Ramos (cell line): Measurements from ENCODE around the gene PSORS1C1.

Experiments used
- in situ Hi-C: fragments of 300-500 bp; cut with MboI; formaldehyde crosslinking; loops from one replicate; pipeline ENCODE4 v1.14.3; 2022; ENCODE audit warnings: low sequenced_read_pairs; ENCODE audit not compliant: unreplicated experiment

Gene PSORS1C1

DNA sequence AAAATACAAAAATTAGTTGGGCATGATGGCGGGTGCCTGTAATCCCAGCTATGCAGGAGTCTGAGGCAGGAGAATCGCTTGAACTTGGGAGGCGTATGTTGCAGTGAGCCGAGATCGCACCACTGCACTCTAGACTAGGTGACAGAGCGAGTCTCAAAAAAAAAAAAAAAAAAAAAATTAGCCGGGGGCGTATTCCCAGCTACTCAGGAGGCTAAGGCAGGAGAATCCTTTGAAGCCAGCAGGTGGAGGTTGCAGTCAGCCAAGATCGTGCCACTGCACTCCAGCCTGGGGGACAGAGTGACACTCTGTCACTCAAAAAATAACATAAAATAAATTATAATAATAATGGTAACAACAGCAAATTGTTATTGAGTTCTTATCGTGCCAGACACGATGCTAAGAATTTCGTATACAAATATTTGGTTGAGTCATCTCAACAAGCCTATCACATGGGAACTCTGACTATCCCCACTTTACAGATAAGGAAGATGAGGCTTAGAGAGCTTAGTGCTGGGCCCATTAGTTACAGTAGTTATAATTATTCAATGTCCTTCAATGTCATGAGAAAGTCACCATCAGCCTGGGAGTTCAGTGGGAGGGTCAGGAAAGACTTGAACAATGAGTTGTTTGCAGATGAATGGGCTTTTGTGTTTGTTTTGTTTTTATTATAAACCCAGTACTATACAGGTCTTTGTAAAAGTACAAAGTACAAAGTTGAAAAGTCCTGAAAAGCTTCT lies 21.7 kb upstream of the PSORS1C1 start:
- in situ Hi-C loops, result loop anchor here (25.0 kb wide), 1 partner anchor 631 kb away; no protein-coding TSS in a partner anchor

DNA sequence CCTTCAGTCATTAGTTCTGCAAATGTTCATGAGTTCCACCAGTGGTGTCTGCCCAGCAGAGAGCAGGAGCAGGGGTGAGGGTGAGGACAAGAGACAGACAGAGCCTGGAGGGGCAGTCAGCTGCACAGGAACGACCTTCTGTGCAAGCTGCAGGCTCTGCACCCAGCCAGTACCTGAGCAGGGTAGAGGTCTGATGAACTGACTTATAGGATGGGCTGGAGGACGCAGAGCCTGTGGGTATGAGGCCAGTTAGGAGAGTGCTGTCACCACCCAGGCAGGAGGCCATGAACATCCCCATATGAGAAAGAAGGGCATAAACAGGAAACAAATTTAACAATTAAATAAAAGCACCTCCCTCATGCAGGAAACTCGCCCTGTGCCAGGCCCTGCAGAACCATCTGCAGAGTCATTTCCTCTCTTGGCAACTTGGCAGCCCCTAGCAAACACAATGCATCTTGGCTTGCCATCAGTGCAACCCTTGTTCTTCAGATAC lies 20.2 kb upstream of the PSORS1C1 start:
- in situ Hi-C loops, result loop anchor here (25.0 kb wide), 1 partner anchor 632 kb away; no protein-coding TSS in a partner anchor

DNA sequence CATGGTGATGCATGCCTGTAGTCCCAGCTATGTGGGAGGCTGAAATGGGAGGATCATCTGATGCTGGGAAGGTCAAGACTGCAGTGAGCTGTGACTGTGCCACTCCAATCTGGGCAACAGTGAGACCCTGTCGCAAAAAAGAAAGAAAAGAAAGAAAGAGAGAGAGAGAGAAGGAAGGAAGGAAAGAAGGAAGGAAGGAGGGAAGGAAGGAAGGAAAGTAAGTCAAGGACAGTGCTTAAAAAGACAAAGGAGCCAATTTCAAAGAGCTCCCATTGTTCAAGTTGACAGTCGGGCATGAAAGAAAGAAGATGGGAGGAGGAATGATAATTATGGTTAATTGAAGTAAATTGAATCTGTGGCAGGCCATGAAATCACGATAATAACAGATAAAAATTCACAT lies 18.4 kb upstream of the PSORS1C1 start:
- in situ Hi-C loops, result loop anchor here (25.0 kb wide), 1 partner anchor 634 kb away; no protein-coding TSS in a partner anchor

DNA sequence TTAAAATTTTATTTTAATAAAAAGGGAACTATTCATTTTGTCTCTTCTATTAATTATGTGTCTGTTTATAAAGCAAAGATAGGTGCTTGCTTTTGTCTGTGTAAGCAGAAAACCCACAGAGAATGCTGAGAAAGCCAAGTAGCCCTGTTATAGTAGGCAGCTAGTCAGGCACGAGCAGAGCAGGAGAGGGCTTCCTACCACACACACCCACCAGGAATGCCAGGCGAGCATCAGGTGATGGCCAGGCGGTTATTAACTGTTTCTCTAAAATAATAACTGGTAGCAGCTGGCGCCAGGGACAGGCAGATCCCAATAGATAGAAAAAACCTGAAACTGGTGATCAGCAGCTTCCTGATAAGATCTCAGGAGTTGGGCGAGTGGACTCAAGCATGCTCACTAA lies 17.9 kb upstream of the PSORS1C1 start:
- in situ Hi-C loops, result loop anchor here (25.0 kb wide), 1 partner anchor 634 kb away; no protein-coding TSS in a partner anchor

DNA sequence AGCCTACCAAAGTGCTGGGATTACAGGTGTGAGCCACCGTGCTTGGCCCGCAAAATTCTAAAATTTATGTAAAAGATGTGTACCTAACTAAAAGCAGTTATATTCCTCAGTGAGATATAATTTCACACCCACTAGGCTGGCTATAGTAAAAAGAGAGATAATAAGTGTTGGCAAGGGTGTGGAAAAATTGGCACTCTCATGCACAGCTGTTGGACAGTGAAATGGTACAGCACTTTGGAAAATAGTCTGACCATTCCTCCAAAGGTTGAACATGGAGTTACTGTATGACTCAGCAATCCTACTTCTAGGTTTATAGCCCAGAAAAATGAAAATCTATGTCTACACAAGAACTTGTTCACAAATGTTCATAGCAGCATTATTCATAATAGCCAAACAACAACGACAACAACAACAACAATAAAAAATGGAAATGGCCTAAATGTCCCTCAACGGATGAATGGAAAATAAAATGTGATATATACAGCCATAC lies 16.1 kb upstream of the PSORS1C1 start:
- in situ Hi-C loops, result loop anchor here (25.0 kb wide), 1 partner anchor 636 kb away; no protein-coding TSS in a partner anchor

DNA sequence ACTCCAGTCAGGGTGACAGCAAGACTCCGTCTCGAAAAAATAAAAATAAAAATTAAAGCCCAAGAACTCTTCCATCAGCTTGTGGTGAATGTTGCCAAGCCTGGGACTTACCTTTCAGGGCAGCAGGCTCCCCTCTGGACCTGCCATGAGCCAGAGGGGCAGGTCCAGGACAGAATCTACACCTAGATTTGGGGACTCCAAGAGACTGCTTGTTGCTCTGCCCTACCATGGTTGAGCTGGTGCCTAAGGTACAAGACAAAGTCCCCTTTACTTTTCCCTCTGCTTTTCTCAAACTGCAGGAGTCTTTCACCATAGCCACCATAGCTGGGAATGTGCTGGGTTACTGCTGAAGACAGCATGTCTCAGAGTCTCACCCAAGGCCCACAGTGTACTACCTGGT lies 11.5 kb upstream of the PSORS1C1 start:
- in situ Hi-C loops, result no loop called here

DNA sequence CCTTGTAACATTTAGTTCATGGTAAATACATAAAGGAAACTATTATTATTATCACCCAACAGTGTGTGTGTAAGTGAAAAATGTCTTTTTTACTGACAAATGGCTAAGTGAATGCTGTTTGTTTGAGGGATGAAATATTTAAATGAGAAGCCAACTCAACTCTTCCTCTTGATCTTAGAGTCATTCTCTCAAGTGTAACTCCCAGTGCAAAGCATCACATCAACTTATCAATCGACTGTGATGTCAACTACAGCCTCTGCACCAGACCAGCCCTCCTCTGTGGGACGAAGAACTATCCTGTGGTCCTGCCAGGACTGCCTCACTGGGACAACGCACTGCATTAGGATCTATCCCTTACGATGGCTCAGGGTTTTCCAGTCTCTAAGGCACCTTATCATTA lies 7.5 kb upstream of the PSORS1C1 start:
- in situ Hi-C loops, result no loop called here

DNA sequence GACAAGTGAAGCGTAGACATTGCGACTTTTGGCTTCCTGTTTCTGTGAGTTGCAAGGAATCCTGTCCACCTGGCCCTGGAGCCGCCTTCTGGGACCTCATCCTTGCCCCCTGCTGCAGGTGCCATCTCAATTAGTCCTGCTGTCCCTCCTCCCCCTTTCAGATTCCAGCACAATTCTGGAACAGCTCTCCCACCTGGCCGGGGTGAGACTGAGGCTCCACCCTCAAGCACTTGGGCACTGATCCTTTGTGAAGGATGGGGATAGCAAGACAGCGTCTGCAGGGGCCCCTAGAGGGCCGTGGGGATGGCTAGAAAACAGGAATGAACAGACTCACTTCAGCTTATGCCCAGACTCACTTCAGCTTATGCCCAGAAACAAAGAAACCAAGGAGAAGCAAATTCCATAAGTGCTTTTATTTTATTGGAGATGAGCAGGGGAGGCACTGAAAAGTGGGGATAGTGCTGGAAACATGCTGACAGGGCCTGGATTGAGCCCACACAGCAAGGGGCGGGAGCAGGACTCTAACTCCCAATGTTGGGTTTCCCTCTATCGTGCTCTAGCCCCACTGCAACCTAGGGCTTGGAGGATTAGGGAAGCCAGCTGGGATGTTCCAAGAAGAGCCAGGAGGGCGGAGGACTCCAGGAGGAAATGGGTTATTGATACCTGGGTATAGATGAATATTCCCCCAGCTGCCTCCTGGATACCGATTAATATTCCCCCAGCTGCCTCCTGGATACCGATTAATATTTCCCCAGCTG lies 3.6 kb upstream of the PSORS1C1 start:
- in situ Hi-C loops, result no loop called here

DNA sequence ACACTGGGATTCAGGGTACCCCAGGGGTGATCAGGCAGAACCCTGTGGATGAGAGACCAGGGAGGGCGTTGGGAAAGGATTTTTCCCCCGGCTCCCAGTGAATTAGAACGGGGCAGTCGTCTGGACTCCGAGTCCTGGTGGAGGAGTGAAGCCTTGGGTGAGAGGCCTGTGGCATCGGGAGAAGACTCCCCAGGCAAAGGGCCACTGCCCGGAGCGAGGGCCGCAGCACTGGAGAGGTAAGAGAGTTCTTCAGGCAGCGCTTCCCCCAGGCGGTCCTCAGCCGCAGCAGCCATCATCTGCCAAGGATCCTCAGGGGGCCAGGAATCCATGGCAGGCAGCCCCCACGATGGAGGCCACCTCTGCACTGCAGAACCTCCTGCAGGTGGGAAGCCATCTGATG lies 2.9 kb upstream of the PSORS1C1 start:
- in situ Hi-C loops, result no loop called here

DNA sequence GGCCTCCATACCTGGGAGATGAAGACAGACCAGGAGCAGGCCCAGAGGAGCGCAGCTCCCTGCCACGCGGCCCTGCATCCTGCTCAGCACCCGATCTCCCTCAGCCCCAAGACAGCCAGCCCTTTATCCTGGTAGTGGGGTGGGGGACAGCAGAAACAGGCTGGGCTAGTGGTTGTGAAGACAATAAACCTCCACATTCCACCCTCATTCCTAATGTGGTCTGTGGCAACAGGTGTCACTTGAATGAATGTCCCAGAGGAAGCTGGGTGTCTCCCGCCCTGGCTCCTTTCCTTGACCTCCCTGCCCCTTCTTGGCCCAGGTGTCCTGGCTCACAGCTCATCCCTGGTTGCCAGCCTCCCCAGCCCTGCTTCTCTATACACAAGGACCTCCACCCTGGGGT lies 2.1 kb upstream of the PSORS1C1 start, which contains the start of gene C6orf15:
Gene C6orf15, minus strand, starts transcription at position 98 of the 400 bp plus-strand sequence. Its CDS starts 20 bp downstream, at position 78.
- in situ Hi-C loops, result no loop called here

DNA sequence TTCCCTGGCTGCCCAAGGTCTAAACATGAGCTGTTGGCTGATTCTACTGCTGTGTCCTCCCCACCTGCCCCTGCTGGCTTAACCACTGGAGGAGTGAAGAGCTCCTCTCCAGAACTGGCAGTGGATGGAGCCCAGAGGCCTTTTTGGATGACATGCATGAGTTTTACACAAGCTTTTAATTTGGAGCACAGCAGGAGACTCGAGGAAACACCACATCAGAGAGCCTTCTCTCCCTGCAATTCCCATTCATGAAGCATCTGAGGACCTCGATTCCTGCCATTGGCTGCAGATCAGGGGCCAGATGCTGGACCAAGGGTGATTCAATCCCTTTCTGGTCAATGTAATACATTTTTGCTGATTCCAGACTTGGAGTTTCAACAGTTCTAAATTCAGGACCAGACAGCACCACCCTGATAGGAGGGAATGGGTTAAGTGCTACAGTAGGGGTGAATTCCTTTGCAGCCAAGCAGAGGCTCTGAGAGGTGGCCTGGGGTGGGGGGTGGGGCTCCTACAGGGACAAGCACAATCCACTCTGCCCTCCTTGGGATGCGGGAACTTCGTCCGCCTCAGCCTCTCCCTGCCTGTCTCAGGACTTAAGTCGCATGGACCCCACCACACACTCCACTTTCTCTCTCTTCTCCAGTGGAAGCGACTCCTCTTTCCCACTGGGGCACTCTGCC lies 599 bp upstream of the PSORS1C1 start:
- in situ Hi-C loops, result no loop called here

DNA sequence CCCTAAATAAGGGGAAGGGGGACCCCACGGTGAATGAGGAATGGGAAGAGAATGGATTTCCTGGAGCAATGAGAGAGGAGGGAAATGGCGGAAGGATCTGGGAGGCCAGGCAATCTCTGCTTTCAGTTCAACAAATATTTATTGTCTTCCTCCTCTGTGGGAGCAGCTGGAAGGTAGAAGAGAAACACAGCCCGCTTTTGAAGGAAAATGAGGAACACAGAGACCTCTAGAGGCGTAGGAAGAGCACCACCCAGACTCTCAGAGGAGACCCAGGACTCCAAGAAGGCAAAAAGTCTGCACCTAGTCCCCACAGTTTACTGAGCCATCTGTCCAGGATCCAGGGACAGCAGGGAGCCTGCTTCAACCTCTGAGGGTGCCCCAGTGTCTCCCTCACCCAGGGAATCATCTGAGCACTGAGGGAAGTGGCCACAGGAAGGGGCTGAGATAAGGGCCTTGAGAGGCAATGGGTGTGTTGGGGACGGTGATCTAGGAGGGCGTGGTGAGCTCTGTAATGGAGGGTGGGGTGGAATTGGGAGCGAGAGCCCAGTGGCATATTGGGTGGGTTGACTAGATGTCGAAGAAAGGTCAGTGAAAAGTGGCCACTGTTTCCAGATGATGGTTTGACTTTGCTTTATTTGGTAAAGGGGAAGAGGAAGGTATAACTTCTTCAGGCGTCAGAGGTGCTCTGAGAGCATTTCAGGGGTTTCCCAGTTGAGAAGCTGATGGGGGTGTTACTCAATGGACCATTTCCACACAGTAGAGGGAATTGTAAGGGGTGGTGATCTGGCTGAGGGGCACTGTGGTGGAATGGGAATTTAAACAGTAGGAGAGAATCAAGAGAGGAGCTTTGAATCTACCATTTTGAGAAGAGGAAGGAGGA lies 610 bp downstream of the PSORS1C1 start:
- in situ Hi-C loops, result no loop called here

DNA sequence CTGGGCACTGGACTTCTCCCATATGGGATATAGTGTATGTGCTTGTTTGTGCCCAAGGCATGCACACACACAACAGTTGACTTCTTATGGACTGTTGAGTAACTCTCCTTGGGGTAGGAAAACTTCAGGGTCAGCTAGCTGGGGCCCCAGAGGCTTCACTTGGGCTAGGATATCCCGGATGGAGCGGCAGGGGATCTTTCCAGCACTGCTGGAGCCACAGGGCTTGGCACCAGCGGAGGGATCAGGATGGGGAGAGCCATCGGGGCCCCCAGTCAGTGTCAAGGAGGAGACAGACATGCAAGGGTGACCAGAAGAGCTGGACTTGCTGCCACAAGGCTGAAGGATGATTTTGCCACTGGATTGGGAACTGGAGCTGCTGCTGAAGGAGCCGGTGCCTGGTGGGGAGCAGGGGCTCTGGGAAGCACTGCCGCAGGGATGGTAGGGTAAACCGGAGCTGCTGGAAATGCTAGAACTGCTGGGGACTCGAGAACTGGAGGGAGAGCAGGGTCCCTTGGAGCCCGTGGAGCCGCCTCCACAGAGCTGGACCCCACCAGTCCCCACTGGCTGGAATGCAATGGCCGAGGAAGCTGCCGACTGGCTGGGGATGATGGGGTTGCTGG lies 1.5 kb downstream of the PSORS1C1 start:
- in situ Hi-C loops, result no loop called here

DNA sequence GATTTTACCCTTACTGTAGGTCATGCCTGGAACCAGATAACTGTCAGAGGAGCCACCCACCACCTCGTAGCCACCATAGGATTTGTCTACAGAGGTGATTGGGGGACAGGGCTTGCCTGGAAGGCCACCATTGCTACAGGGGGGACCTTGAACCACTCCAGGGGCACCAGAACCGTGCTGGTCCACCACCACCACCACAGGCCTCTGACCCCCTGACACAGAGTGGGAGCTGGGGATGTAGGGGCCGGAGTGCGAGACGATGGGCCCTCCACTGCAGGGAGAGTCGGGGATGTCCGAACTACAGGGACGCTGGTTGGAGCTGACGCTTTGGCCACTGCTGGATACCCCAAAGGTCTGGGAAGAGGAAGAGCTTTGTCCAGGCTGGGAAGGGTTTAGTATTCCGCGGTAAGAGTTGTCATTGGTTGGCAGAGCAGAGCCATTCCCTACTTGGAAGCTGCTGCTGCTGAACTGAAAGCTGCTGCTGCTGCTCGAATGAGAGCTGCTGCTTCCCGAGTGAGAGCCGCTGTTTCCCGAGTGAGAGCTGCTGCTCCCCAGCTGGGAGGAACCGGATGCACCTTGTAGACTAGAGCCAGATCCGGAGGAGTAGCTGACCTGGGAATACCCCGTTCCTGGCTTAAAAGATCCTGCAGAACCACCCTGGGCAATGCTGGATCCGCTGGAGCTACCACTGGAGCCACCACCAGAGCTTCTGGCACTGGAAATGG lies 2.2 kb downstream of the PSORS1C1 start:
- in situ Hi-C loops, result no loop called here

DNA sequence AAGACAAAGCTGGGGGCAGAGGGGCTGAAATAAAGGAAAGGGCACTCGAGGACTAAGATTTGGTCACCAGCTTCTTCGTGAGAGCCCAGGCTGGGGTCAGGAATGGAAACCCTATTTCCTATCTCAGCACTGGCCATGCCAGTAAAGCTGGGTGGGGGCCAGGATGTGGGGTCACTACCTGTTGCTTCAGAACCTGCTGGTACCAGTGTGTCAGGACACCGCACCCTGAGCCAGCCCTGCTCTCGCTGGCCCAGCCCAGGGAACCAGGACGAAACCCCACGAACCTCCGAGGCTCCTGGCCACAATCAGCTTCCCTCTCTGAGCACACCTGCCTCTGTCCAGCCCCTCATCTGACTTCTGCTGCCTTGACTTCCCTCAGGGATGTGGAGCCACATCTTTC lies 3.6 kb downstream of the PSORS1C1 start:
- in situ Hi-C loops, result no loop called here

DNA sequence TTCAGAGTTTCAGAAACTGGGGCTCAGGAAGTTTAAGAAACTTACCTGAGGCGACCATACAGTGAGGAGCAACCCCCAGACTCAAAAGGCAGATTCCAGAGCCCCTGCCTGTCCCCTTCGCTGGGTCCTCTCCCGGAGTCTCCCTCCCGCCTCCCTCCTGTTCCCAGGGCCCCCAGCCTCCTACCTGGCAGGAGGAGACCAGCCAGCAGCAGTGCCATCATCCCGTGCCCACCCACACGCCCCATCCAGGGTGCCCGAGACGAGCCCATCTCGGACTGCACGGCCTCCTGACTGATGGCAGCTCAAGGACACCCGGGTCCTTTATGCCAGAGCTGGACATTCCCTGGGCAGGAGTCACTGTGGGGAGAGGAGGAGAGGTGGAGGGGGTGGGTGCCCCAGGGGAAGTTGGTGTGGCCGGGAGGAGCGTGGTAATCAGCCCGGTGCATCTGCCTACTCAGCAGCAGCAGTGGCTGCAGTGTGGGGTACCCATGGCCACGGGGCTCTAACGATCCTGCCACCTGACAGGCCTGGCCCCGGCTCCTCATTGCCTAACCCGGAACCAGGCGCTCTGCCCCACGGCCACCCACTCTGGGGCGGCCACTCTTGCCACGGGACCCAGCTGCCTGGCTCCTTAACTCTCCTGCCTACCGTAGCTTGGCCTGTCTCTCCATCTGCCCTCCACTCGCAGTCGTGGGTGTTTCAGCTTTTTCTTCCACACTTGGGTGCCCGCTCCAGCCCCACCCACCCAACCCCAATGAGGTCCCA lies 5.7 kb downstream of the PSORS1C1 start, which contains the start of gene CDSN:
Gene CDSN, minus strand, starts transcription at position 296 of the 765 bp plus-strand sequence. Its CDS starts 27 bp downstream, at position 269.
- in situ Hi-C loops, result no loop called here

DNA sequence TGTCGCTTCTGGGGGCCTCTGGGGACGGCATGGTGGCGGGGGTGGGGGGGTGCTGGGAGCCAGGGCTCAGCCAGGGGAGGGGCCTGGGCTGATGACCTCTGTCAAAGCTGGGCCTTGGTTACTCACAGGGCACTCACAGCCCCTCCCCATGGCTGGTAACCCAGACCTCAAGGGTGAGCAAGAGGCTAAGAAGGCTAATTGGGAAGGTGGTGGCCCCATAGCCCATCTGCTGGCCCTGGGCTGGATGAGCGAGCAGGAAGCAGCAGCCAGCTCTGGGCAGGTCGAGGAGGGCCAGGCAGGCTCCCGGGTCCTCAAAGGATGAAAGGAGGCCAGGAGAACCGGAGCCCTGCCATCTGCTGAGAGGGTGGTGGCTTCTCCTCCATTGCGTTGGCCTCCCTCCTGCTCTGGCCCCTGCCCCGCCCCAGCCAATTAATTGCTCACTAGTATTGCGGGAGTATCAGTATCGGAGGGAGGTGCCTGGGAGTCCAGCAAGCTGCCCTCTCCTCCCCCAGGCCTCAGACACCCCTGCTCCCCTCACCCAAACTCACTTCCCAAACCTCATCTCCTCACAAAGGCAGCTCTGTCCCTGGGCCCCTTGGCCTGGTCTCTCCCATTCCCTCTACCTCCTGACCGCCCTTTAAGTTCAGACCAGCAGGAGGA lies 6.7 kb downstream of the PSORS1C1 start:
- in situ Hi-C loops, result no loop called here
